Stimulated activated naive CD4-positive, alpha-beta T cell treated with Interleukin-2 at 50 U/mL for 16 hours (primary cell): ENCODE measurements around the gene MRPS27.

Source experiments
- DNase-seq: peaks from one replicate; lab custom pipeline; 2025; lab: John Stamatoyannopoulos, UW

MRPS27 gene

GRCh38 chr5:72231991-72232703, 87.9 kb downstream of the MRPS27 start:
- no peak for DNase-seq

GRCh38 chr5:72228960-72229359, 91.1 kb downstream of the MRPS27 start:
- no peak for DNase-seq

- no peak for DNase-seq
These were observed 93.1 kb downstream of the MRPS27 start for GRCh38 chr5:72226950-72227349.

- no peak for DNase-seq
These were observed 94.3 kb downstream of the MRPS27 start for GRCh38 chr5:72225741-72226140.

GRCh38 chr5:72224946-72225463, 95.0 kb downstream of the MRPS27 start:
- no peak for DNase-seq

- no peak for DNase-seq
These were observed 96.7 kb downstream of the MRPS27 start for GRCh38 chr5:72223371-72223770.

- no peak for DNase-seq
These were observed 97.5 kb downstream of the MRPS27 start for GRCh38 chr5:72222521-72222920.

GRCh38 chr5:72221541-72221940, 98.5 kb downstream of the MRPS27 start:
- no peak for DNase-seq

- no peak for DNase-seq
These were observed 98.9 kb downstream of the MRPS27 start for GRCh38 chr5:72221099-72221498.

- no peak for DNase-seq
These were observed 103.3 kb downstream of the MRPS27 start for GRCh38 chr5:72216756-72217155.

GRCh38 chr5:72214168-72214567, 105.9 kb downstream of the MRPS27 start:
- DNase-seq = no peak

- no peak for DNase-seq
These were observed 106.6 kb downstream of the MRPS27 start for GRCh38 chr5:72213482-72213881.

GRCh38 chr5:72212171-72212570, 107.9 kb downstream of the MRPS27 start:
- DNase-seq = no peak

GRCh38 chr5:72210888-72211678, 109.0 kb downstream of the MRPS27 start:
- DNase-seq = no peak

- no peak for DNase-seq
These were observed 110.6 kb downstream of the MRPS27 start for GRCh38 chr5:72209147-72210115.

GRCh38 chr5:72208324-72208926, 111.6 kb downstream of the MRPS27 start:
- no peak for DNase-seq

- DNase-seq = no peak
These were observed 113.0 kb downstream of the MRPS27 start for GRCh38 chr5:72206994-72207393.

- no peak for DNase-seq
These were observed 113.9 kb downstream of the MRPS27 start for GRCh38 chr5:72206160-72206559.

GRCh38 chr5:72205431-72206009, 114.5 kb downstream of the MRPS27 start:
- no peak for DNase-seq

- DNase-seq = no peak
These were observed 115.1 kb downstream of the MRPS27 start for GRCh38 chr5:72204946-72205345.

- DNase-seq = no peak
These were observed 116.7 kb downstream of the MRPS27 start for GRCh38 chr5:72203251-72203845.
